ENCODE data around the gene EHMT1.

The EHMT1 gene

DNA sequence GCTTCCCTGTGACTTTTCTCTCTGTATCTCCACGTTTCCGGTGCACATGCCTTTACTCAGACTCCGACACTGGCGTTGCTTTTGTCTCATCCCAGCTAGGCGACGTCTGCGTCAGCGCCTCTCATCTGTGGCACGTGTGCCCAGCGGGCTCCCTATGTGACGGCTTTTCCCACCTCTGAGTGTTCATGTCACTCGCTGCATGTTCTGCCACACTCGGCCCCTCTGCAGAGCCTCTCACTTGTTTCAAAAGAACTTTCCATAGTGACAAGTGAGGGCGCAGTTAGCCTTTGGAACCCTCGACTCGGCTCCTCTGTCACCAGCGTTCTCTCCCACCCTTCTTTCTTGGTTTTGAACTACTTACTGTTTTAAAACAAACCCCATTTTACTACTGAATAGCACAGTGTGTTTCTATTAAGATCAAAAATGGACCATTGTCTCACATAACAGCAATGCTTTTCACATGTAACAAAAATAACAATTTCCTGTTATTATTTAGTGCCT lies 145.4 kb downstream of the EHMT1 start:
- peak overlapping the region; percentile 11 for H3K27ac ChIP-seq (ENCODE audit: insufficient read depth, low read depth, low read length, poor library complexity, severe bottlenecking)
- H3K4me3 ChIP-seq (ENCODE audit: insufficient read depth, low read depth, low read length) = no peak overlapping the region
- H3K9me3 ChIP-seq (ENCODE audit: control insufficient read depth, low read length) = no peaks in the 10 kb centered on the region
- peaks cover 32% of the 10 kb centered on the region for H3K36me3 ChIP-seq (ENCODE audit: control insufficient read depth, insufficient read depth, low read length)
- no peaks in the 10 kb centered on the region for H3K27me3 ChIP-seq (ENCODE audit: control insufficient read depth, insufficient read depth, low read length, poor library complexity, severe bottlenecking)
- H3K4me1 ChIP-seq (ENCODE audit: control insufficient read depth, insufficient read depth, low read length) = peaks cover 4% of the 10 kb centered on the region
- 94 to 95% methylated on average over 17 of the region's 17 CpGs for WGBS, 2 experiments

DNA sequence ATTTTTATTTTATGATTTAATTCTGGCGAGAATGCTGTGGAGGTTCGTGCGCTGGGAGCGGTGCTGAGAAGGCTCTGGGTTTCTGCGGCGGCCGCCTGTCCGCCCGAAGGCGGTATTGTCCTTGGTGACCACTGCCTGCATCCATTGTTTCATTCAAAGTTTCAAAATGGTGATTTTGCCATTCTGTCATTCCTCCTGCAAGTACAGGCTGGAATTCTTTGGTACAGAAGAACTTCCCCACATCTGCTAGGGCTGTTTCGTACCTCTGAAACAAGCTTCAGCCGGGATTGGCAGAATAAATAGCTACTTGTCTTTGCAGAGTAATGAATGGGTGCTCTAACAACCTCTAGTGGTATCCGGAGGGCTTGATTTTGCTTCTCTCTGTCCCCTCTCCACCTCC lies 146.2 kb downstream of the EHMT1 start:
- H3K36me3 ChIP-seq (ENCODE audit: control insufficient read depth, insufficient read depth, low read length) = peaks cover 37% of the 10 kb centered on the region
- H3K27ac ChIP-seq (ENCODE audit: insufficient read depth, low read depth, low read length, poor library complexity, severe bottlenecking) = peak overlapping the region; percentile 21

DNA sequence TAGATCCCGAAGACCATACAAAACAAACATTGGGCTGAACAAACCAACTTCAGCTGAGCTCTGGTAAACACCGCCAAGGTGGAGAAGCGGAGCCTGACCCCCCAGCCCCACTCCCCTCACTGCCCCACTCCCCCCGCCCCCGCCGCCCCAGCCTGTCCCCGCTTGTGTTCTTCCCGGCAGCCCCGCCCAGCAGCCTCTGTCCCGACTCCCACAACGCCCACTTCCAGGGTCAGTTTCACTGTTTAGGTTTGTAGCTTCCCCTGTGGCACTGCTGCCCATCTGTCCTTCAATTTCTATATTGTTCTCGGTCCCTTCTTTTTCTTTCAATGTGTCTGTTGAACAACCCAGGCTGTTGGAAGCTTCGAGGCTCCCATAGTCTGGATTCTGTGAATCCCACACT lies 146.7 kb downstream of the EHMT1 start:
- WGBS, 2 experiments = 95 to 96% methylated on average over 11 to 12 of the region's 13 CpGs
- Histone ChIP-seq H3K9me3 (ENCODE audit: control insufficient read depth, low read length) (no peaks in the 10 kb centered on the region), H3K4me3 (ENCODE audit: insufficient read depth, low read depth, low read length) (no peak overlapping the region), H3K4me1 (ENCODE audit: control insufficient read depth, insufficient read depth, low read length) (no peaks in the 10 kb centered on the region), H3K27me3 (ENCODE audit: control insufficient read depth, insufficient read depth, low read length, poor library complexity, severe bottlenecking) (no peaks in the 10 kb centered on the region), H3K27ac (ENCODE audit: insufficient read depth, low read depth, low read length, poor library complexity, severe bottlenecking) (no peak overlapping the region), H3K36me3 (ENCODE audit: control insufficient read depth, insufficient read depth, low read length) (peaks cover 38% of the 10 kb centered on the region)

More for the DNA sequence above, 146.2 kb downstream of the EHMT1 start:
- Histone ChIP-seq H3K4me3 (ENCODE audit: insufficient read depth, low read depth, low read length) (no peak overlapping the region), H3K9me3 (ENCODE audit: control insufficient read depth, low read length) (no peaks in the 10 kb centered on the region), H3K27me3 (ENCODE audit: control insufficient read depth, insufficient read depth, low read length, poor library complexity, severe bottlenecking) (no peaks in the 10 kb centered on the region), H3K4me1 (ENCODE audit: control insufficient read depth, insufficient read depth, low read length) (peaks cover 3% of the 10 kb centered on the region)
- WGBS, 2 experiments = 90 to 91% methylated on average over 12 to 13 of the region's 13 CpGs

DNA sequence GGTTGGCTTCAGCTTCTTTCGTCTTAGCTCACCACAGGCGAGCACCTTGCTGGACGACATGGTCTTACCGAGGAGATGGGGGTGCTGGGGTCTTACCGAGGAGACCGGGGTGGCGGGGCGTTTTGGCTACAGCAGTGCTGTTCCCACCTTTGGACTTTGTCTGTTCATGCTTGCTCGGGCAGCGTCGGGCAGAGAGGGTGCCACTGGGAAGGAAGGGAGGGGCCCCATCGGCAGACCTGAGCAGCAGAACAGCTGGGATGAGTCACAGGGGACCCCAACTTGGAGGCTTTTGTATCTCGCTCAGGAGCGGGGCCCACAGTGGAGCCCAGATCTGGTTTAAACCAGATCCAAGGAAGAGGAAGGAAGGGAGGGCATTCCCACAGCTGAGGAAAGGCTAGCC lies 152.8 kb downstream of the EHMT1 start:
- no peaks in the 10 kb centered on the region for H3K27me3 ChIP-seq (ENCODE audit: control insufficient read depth, insufficient read depth, low read length, poor library complexity, severe bottlenecking)
- WGBS, 2 experiments = 93 to 96% methylated on average over 14 of the region's 14 CpGs
- H3K9me3 ChIP-seq (ENCODE audit: control insufficient read depth, low read length) = no peaks in the 10 kb centered on the region
- peaks cover 22% of the 10 kb centered on the region for H3K36me3 ChIP-seq (ENCODE audit: control insufficient read depth, insufficient read depth, low read length)
- H3K4me1 ChIP-seq (ENCODE audit: control insufficient read depth, insufficient read depth, low read length) = no peaks in the 10 kb centered on the region
- H3K27ac ChIP-seq (ENCODE audit: insufficient read depth, low read depth, low read length, poor library complexity, severe bottlenecking) = no peak overlapping the region
- no peak overlapping the region for H3K4me3 ChIP-seq (ENCODE audit: insufficient read depth, low read depth, low read length)

DNA sequence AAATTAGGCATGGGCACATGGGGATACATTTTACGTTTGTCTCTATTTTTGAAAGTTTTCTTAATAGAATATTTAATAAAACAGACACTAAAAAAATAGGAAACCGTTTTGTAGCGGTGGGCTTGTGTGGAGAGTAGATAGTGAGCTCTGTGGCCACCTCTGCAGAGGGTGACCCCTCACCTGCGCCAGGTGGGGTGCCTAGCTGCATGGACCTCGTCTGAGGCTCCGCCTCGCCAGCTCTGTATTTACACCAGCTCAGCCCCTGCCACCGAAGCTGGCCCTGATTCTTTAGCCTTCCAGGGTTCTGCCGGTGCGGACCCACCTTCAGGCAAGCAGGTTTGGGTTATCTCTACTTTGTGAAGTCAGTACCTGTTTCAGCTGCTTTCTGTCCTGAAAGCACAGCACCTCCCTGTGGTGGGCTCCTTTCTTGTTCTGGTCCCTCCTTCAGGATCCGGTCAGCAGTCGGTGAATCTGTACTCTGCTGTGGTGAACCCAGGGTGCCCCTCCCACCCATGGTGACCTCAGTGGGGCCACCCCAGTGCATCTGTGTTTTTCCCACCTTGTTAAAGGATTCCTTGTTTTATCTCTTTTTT lies 153.6 kb downstream of the EHMT1 start:
- no peak overlapping the region for H3K4me3 ChIP-seq (ENCODE audit: insufficient read depth, low read depth, low read length)
- H3K4me1 ChIP-seq (ENCODE audit: control insufficient read depth, insufficient read depth, low read length) = no peaks in the 10 kb centered on the region
- no peaks in the 10 kb centered on the region for H3K27me3 ChIP-seq (ENCODE audit: control insufficient read depth, insufficient read depth, low read length, poor library complexity, severe bottlenecking)
- 88 to 92% methylated on average over 11 to 12 of the region's 12 CpGs for WGBS, 2 experiments
- H3K27ac ChIP-seq (ENCODE audit: insufficient read depth, low read depth, low read length, poor library complexity, severe bottlenecking) = no peak overlapping the region
- peaks cover 17% of the 10 kb centered on the region for H3K36me3 ChIP-seq (ENCODE audit: control insufficient read depth, insufficient read depth, low read length)
- H3K9me3 ChIP-seq (ENCODE audit: control insufficient read depth, low read length) = no peaks in the 10 kb centered on the region

DNA sequence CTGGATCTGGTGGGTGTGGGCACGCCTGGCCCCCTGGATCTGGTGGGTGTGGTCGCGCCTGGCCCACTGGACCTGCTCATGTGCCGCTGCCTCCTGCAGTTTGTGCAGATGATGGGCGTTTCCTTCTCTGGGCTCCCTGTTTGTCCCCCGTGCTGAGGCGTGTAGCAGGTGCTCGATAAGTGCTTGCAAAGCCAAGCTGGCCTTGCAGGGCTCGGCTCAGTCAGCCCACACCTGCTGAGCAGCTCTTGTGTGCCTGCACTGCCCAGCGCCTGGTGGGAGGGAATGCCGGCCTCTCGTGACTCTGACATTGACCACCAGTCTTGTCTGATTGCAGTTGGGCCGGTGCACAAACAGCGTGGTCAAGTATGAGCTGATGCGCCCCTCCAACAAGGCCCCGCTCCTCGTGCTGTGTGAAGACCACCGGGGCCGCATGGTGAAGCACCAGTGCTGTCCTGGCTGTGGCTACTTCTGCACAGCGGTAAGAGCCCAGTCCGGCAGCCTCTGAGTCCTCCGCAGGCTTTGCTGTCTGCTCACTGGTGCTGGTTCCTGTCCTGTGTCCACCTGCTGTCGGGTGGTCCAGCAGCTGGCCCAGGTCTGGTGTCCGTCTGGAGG lies 156.1 kb downstream of the EHMT1 start:
- peaks cover 22% of the 10 kb centered on the region for H3K36me3 ChIP-seq (ENCODE audit: control insufficient read depth, insufficient read depth, low read length)
- 96% methylated on average over 24 of the region's 24 CpGs for WGBS, 2 experiments

DNA sequence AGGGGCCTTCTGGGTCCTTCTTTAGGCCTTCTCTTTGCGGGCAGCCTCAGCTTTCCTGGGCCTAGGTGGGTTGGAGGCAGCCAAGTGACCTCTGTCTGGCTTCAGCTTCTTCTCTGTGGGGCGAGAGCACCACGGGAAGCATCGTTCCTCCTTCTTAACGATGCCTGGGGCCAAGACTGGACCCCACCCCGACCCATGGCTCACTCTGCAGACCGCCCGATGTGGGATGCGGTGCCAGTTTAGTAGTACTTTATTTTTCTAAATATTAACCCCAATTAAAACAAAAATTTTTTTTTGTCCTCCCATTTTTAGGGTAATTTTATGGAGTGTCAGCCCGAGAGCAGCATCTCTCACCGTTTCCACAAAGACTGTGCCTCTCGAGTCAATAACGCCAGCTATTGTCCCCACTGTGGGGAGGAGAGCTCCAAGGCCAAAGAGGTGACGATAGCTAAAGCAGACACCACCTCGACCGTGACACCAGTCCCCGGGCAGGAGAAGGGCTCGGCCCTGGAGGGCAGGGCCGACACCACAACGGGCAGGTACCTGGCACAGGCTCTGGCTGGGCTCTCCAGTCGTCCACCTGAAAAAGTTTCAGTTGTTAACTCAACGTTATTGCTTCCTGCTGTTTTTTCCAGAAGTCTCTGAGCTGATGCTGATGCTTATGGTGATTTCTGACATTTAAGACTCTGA lies 157.6 kb downstream of the EHMT1 start:
- Histone ChIP-seq H3K27ac (ENCODE audit: insufficient read depth, low read depth, low read length, poor library complexity, severe bottlenecking) (no peak overlapping the region), H3K9me3 (ENCODE audit: control insufficient read depth, low read length) (no peaks in the 10 kb centered on the region), H3K4me1 (ENCODE audit: control insufficient read depth, insufficient read depth, low read length) (no peaks in the 10 kb centered on the region), H3K27me3 (ENCODE audit: control insufficient read depth, insufficient read depth, low read length, poor library complexity, severe bottlenecking) (no peaks in the 10 kb centered on the region), H3K36me3 (ENCODE audit: control insufficient read depth, insufficient read depth, low read length) (peaks cover 21% of the 10 kb centered on the region), H3K4me3 (ENCODE audit: insufficient read depth, low read depth, low read length) (no peak overlapping the region)
- 94 to 95% methylated on average over 22 of the region's 22 CpGs for WGBS, 2 experiments

More for the DNA sequence above, 156.1 kb downstream of the EHMT1 start:
- Histone ChIP-seq H3K27me3 (ENCODE audit: control insufficient read depth, insufficient read depth, low read length, poor library complexity, severe bottlenecking) (no peaks in the 10 kb centered on the region), H3K27ac (ENCODE audit: insufficient read depth, low read depth, low read length, poor library complexity, severe bottlenecking) (no peak overlapping the region), H3K4me1 (ENCODE audit: control insufficient read depth, insufficient read depth, low read length) (no peaks in the 10 kb centered on the region), H3K4me3 (ENCODE audit: insufficient read depth, low read depth, low read length) (no peak overlapping the region), H3K9me3 (ENCODE audit: control insufficient read depth, low read length) (no peaks in the 10 kb centered on the region)

DNA sequence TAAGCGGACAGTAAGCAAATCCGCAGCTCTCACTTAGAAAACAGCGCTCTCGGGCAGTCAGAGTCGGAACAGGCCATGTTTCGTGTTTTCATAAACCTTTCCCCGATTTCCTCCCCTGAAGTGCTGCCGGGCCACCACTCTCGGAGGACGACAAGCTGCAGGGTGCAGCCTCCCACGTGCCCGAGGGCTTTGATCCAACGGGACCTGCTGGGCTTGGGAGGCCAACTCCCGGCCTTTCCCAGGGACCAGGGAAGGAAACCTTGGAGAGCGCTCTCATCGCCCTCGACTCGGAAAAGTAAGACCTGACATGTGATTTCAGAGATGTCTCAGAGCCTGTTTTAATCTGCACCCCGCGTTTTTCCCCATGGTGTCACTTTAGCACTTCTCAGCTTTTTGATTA lies 159.0 kb downstream of the EHMT1 start:
- 85 to 88% methylated on average over 20 of the region's 20 CpGs for WGBS, 2 experiments
- Histone ChIP-seq H3K9me3 (ENCODE audit: control insufficient read depth, low read length) (no peaks in the 10 kb centered on the region), H3K27me3 (ENCODE audit: control insufficient read depth, insufficient read depth, low read length, poor library complexity, severe bottlenecking) (no peaks in the 10 kb centered on the region), H3K36me3 (ENCODE audit: control insufficient read depth, insufficient read depth, low read length) (peaks cover 29% of the 10 kb centered on the region), H3K4me1 (ENCODE audit: control insufficient read depth, insufficient read depth, low read length) (no peaks in the 10 kb centered on the region), H3K4me3 (ENCODE audit: insufficient read depth, low read depth, low read length) (no peak overlapping the region), H3K27ac (ENCODE audit: insufficient read depth, low read depth, low read length, poor library complexity, severe bottlenecking) (no peak overlapping the region)

DNA sequence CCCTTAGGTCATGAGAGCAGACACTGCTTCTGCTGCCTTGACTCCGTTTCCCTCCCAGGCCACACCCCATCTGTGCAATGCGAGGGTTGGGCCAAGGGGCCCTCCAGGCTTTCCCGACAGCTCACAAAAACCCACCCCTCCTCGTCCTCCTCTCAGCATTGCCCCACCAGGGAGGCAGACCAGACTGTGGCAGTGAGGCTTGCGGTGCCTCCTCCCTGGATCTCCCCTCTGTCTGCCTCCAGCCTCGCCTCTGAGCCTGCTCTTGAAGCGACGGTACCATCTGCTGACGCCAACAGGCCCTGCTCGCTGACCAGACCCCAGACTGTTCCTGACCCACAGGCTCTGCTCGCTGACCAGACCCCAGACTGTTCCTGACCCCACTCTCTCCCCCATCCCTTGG lies 159.5 kb downstream of the EHMT1 start:
- no peaks in the 10 kb centered on the region for H3K4me1 ChIP-seq (ENCODE audit: control insufficient read depth, insufficient read depth, low read length)
- H3K27ac ChIP-seq (ENCODE audit: insufficient read depth, low read depth, low read length, poor library complexity, severe bottlenecking) = no peak overlapping the region
- H3K27me3 ChIP-seq (ENCODE audit: control insufficient read depth, insufficient read depth, low read length, poor library complexity, severe bottlenecking) = no peaks in the 10 kb centered on the region
- H3K36me3 ChIP-seq (ENCODE audit: control insufficient read depth, insufficient read depth, low read length) = peaks cover 30% of the 10 kb centered on the region
- WGBS, 2 experiments = 94 to 95% methylated on average over 11 of the region's 11 CpGs
- H3K9me3 ChIP-seq (ENCODE audit: control insufficient read depth, low read length) = no peaks in the 10 kb centered on the region
- no peak overlapping the region for H3K4me3 ChIP-seq (ENCODE audit: insufficient read depth, low read depth, low read length)

DNA sequence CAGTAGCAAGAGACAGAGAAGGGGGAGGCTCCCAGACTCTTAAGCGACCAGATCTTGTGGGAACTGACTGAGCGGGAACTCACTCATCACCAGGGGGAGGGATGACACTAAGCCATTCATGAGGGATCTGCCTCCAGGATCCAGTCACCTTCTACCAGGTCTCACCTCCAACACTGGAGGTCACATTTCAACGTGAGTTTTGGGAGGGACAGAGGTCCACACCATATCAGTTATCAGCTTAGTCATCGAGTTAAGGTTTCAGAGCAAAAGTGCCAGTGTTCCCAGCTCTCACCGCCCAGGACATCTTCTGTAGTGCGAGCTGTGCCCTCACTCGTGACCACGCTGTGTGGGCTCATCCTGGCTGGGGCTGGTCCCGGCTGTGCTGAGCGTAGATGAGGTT lies 160.1 kb downstream of the EHMT1 start:
- Histone ChIP-seq H3K9me3 (ENCODE audit: control insufficient read depth, low read length) (no peaks in the 10 kb centered on the region), H3K4me3 (ENCODE audit: insufficient read depth, low read depth, low read length) (no peak overlapping the region), H3K27me3 (ENCODE audit: control insufficient read depth, insufficient read depth, low read length, poor library complexity, severe bottlenecking) (no peaks in the 10 kb centered on the region), H3K36me3 (ENCODE audit: control insufficient read depth, insufficient read depth, low read length) (peaks cover 30% of the 10 kb centered on the region), H3K27ac (ENCODE audit: insufficient read depth, low read depth, low read length, poor library complexity, severe bottlenecking) (no peak overlapping the region), H3K4me1 (ENCODE audit: control insufficient read depth, insufficient read depth, low read length) (no peaks in the 10 kb centered on the region)
- 95 to 96% methylated on average over 10 of the region's 10 CpGs for WGBS, 2 experiments
